HG02798 (cell line): ENCODE results near the gene PGC.

Source experiments
- ATAC-seq: cut with Tn5 transposase; IDR thresholded peaks from one replicate; pipeline ENCODE4 v1.9.1; 2021; ENCODE audit warnings: mild to moderate bottlenecking; ENCODE audit not compliant: unreplicated experiment, poor library complexity

PGC gene

DNA sequence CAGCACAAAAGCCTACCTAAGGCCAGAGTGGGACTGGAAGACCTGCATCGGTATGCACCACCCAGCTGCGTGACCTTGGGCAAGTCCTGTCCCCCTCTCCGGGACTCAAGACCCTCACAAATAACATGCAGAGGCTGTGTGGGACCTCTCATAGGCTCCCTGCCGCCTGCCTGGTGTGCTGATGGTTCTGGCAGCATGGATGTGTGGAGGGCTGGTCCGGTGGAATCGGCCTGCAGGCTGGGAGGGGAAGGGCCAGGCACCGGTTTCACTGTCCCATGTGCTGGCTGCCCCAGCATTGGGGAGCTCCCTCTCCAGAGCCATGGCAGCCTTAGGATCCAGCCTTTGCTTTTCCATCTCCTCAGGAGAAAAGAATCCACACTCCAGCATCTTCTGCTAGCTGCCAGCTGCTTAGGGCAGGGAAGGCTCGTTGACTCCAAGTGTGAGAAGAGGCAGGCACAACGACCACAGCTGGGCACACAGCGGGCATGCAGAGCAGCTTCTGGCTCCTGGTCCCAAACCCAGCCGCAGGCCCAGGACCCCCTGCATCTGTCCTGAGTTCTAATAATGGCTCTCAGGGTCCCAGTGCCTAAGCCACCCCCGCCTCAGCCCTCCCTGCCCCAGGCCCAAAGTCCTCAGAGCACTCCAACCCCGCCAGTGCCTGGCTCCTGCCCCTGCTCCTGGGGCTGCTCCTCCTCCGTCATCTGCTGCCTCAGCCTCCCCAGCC, 44.3 kb downstream of the PGC start:
- ATAC-seq = no peak

DNA sequence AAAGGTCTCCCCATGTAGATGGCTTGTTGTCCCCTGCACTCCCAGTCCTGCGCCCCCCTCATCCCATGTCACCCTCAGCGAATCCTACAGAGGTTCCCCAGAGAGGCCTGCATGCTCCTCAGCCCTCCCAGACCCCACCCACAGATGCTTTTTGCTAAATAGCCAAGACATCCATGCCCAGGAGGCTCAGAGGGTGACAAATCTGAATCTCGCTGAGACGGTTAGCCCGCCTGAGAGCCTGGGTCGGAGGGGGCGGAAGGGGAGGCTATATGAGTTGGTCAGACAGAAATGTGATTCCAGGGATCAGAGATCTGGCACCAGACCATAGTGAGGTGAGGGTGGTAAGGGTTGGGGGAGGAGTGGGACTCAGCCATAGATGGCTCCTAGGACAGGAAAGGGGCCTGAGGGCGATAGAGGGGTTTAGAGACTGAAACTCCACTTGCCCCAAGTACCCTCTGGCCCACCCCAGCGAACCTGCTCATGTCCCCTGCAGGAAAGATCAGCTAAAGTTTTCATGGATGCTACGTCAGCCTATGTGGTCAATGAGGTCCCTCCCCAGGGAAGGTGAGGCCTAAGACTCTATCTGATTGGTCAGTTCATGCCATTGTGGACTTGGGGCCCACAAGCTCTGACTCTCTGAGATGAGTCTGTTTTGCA, 45.0 kb downstream of the PGC start:
- ATAC-seq = no peak

DNA sequence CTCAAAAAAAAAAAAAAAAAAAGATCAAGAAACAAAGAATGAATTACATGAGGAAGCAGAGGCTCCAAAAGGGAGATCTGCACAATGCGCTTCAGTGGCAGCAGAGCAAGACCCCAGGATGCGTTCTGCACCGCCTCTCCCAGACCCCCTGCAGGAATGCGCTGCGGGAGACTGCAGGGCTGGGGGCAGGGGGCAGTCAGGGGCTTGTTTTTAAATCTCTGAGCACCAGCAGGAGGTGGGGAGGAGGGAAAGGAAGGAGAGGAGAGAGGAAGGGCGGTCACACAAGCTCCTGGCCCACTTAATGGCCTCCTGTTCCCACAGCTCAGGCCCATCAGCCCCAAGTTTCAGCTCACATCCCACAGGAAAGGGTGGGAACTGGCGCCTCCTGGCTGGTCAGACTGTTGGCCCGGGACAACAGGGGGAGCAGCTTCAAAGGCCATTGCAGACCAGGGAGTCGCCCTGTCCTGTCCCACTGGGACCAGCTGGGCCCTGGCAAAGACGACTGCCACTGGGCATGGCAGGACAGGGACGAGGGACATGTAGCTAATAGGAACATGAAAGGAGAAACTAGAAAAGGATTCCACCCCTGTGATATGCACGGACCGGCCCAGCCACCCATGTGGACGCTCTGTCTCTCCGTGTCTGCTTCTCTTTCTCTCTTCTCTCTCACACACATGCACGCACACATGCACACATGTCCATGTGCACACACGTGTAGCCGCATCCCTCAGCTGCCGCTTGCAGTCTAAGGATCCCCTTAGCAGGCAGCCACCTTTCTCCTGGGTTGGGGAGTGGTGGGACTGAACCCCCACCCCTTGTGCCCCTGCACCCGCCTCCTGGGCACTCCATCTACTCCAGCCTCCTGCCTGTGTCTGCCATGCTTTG, 46.5 kb downstream of the PGC start:
- no peak for ATAC-seq

DNA sequence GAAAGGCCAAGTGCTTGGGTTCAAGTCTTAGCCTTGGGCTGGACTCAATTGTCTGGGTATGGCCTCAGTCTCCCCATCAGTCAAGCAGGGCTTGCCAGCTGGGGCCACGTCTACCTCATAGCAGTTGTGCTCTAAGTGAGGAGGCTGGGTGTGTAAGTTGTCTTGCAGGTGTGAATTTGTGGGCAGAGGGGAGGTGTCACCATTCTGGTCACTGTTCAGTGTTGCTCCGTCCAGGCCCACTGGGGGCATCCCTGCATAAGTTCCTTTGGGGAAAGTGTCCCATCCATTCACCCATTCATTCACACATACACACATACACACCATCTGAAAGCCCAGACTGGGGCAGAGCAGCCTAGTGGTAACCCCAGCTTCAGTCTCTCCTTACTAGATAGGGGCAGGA, 48.1 kb downstream of the PGC start:
- ATAC-seq = no peak

DNA sequence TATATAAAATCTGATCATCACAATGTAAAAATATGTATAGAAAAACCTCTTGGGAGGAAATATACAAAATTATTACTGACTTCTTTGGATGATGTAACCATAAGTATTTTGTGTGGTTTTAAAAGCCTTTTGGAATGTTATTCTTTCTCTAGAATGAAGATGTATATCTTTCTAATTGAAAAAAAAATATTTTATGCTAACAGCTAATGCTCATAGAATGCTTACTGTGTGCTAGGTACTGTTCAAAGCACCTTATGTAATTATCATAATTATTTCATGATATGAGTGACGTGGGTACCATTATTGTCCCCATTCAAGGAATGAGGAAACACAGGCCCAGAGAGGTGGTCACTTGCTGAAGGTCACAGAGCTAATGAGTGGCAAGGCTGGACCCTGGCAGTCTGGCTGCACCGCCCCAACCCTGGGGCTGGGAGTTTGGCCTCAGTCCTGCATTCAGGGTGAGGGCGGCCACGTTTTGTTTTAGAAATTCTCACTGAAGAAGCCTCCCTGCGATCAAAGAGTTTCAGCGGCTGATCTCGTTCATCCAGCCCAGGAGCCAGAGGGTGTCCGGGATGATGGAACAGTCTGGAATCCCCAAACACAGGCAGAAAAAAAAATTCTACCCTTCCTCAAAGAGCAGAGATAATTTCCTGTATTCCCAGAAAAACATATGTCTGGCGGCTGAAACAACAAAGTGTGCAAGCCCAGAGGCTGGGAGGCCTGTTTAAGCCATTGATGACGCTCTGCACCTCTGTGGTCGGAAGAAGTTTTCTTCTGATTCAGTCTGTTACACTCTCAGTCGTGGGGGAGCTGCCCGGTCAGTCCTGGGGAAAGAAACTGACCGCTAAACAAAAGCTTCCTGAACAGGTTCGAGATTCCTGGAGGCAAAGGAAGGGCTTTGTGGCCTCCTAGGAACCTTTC, 49.1 kb downstream of the PGC start:
- no peak for ATAC-seq

DNA sequence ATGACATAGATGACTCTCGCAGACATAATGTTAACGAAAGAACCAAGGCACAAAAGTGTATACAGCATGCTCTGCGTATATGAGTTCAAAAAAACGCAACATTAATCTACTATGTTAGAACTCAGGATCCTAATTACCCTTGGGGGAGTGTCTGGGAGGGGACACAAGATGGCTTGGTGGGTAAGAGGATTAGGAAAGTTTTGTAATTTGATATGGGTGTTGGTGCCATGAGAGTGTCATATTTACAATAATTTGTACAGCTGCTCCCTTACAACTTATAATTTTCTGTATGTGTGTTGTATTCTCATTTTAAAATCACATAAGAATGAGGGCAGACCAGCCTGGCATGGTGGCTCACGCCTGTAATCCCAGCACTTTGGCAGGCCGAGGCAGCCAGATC, 50.4 kb downstream of the PGC start:
- no peak for ATAC-seq

GRCh38 chr6:41695825-41696224, 51.4 kb downstream of the PGC start:
- ATAC-seq = no peak

DNA sequence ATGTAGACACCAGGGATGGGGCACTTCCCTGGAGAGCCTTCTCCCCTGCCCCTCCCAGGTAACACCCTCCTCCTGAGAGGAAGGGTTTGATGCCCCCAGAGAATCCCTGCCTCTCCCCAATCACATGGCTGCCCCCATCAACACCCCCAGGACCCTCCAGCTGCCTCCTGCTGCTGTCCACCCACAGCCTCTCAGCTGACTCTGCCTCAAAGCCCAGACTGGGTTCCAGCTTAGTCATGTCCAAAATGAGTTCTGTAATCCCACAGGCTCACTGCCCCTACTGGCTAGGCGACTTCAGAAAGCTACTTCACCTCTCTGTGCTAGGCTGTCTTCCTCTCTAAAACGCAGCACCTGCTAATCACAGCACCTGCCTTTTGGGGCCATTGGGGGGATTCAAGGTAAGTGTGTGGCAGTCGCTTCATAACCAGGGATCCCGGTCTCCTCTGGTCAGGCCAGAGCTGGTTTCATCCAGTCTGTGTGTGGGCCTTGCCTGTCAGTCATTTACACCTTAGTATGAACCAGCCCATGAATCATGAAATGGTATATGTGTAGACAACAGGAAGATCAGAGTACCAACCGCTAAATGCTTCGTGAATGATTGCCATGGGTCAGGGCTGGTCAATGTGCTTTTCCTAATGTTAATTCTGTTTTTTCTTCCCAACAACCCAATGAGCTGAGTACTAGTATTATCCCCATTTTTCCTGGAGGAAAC, 52.2 kb downstream of the PGC start:
- ATAC-seq = no peak

DNA sequence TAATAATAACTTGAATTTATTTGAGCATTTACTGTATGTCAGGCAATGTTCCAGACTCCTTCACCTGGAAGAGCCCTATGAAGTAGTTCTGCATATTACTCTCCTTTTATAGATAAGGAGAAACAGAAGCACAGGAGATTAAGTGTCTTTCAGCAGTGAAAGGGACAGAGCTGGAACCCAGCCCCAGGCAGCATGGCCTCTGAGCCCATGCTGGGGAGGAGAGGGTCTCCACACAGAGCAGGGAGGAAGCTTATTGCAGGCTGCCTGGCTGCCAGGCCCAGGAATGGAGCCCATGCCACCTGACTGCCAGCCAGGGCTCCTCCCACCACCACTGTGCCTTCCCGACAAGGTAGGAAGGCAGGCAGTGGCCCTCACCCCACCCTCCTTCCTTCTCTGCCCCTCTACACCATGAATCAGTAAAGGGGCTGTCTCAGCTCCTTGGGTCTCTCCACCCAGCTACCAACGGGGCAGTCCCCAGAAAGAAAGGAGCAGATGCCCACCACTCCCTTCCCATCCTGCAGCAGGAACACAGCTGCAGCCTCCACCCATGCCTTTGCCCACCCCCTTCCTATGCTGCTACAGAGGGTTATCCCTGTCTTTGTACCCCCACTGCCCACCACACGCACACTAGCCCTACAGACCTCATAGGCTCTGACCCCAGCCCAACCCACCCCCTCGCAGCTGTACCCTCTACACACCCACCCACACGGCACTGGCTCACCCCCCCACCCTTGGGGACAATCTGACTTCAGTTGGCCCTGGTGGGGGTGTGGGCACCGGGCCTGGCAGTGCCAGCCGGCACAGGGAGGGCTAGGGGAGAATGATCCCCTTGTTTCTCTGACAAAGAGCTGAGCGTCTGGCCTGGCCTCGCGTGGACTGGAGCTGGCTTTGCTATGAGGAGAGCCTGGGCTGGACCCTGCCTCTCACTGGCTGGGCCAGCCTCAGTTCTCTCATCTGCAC, 53.6 kb downstream of the PGC start:
- no peak for ATAC-seq

DNA sequence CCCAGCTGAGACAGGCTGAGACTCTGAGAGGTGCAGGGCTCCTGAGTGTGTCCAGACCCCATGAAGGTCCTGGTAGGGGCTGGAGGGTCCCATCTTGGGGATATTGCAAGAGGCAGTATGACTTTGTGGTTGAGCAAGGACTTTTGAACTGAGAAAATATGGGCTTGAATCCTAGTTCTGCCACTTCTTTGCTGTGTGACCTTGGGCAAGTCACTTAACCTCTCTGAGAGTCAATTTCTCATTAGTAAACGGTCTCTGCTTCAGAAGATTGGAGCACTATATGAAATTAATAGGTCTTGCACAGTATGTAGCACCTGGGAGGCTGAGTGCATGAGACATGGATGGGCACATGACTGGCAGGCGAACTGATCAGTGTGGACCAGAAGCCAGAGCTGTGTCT, 54.5 kb downstream of the PGC start:
- no peak for ATAC-seq

- ATAC-seq = no peak
These were observed 55.0 kb downstream of the PGC start for GRCh38 chr6:41692080-41692675.

GRCh38 chr6:41691426-41692079, 55.6 kb downstream of the PGC start:
- no peak for ATAC-seq

DNA sequence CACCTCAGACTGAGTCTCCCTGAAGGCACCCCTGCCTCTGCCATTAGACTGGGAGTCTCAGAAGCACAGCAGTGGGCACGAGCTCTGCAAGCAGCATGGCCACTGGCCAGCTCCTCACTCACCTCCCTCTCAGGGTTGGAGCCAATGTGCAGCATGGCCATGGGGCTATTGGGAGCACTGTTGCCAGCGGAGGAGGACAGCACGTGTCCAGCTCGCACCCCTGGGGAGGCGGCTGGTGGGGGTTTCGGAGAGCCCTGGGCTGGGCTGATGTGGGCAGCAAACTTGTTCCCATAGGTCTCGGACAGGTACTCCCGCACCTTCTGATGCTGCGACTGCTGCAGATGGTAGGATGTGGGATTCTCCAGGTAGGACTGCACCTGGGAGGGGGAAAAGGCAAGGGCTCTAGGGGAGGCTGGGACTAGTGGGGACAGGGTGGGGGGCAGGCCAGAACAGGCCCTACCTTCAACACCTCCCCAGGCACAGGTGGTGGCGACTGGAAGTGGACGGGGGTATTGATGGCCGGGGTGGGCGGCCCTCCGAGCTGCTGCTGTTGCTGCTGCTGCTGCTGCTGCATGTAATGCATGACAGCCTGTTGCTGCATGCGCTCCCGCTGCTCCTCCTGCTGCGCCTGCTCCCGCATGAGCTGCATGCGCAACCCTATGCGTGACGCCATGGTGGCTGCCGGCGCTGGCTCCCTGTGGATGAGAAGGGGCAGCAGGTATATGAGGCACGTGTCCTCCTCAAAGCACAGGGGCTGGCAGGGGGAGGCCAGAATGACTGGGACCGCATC, 56.5 kb downstream of the PGC start:
- no peak for ATAC-seq

GRCh38 chr6:41689171-41690008, 57.8 kb downstream of the PGC start:
- no peak for ATAC-seq

- ATAC-seq = no peak
These were observed 58.8 kb downstream of the PGC start for GRCh38 chr6:41688256-41688965.
